Panc1 (cell line): Measurements from ENCODE around the gene ADAP2. TPM values are rescaled to one million over a fixed set of nuclear protein-coding genes. Genes with fewer than 3 reads are reported as not detected.
A peak's percentile ranks its signal among the peaks of the same experiment; 100 is the strongest.
"Not testable (repeated sequence)": the region's sequence is repeated elsewhere in the genome, so short reads cannot be mapped to it uniquely, and the experiment has no call there.

Source experiments
- ATAC-seq: fragments of 200-7000 bp; cut with Tn5 transposase; 2 replicates; pipeline ENCODE4 v1.9.1; 2020; ENCODE audit warnings: mild to moderate bottlenecking, moderate library complexity
- BruUV-seq: library from RNA; stranded (reverse); fragments of 400-500 nt; replicated peaks from 2 replicates; lab custom pipeline; 2021; lab: Mats Ljungman, UMichigan
- CTCF ChIA-PET: fragments of 300-600 bp; sonication (Branson Sonifier 250); formaldehyde crosslinking; loops from one replicate; lab custom pipeline; 2022; ENCODE audit warnings: antibody characterized with exemption; lab: Charles Lee
- POLR2A ChIA-PET: fragments of 300-600 bp; sonication (Branson Sonifier 250); formaldehyde crosslinking; loops from one replicate; lab custom pipeline; 2022; ENCODE audit warnings: antibody characterized with exemption; lab: Charles Lee
- DNase-seq: peaks from one replicate; pipeline ENCODE4 v3.0.0-alpha.2; 2010; ENCODE audit warnings: low read depth, low spot score
- H3K27ac ChIP-seq: 2 replicates; pipeline ENCODE4 v1.5.1; 2011; ENCODE audit warnings: mild to moderate bottlenecking, low read length, inconsistent platforms
- H3K27me3 ChIP-seq: fragments of 200-500 bp; sonication (Bioruptor generic); 2 replicates; pipeline ENCODE4 v1.6.0; 2014; ENCODE audit warnings: low read length, inconsistent platforms; ENCODE audit not compliant: control insufficient read depth, insufficient read depth
- H3K36me3 ChIP-seq: fragments of 200-500 bp; sonication (Bioruptor generic); 2 replicates; pipeline ENCODE4 v1.5.1; 2014; ENCODE audit warnings: inconsistent platforms, mild to moderate bottlenecking, low read length, moderate library complexity; ENCODE audit not compliant: control insufficient read depth, insufficient read depth
- H3K4me1 ChIP-seq: 2 replicates; pipeline ENCODE4 v1.5.1; 2011; ENCODE audit warnings: inconsistent platforms, mild to moderate bottlenecking, low read length, moderate library complexity; ENCODE audit not compliant: control insufficient read depth, insufficient read depth
- H3K4me3 ChIP-seq, 2 experiments: 2 replicates each; pipeline ENCODE4 v1.5.1; 2011 to 2012; ENCODE audit warnings: low read depth in 2 of 2, low read length in 2 of 2, mild to moderate bottlenecking in 2 of 2, inconsistent platforms in 1 of 2, moderate library complexity in 1 of 2
- H3K9me3 ChIP-seq: fragments of 200-500 bp; sonication (Bioruptor generic); 2 replicates; pipeline ENCODE4 v1.5.1; 2014; ENCODE audit warnings: low read depth, mild to moderate bottlenecking, inconsistent platforms, low read length, moderate library complexity; ENCODE audit not compliant: control insufficient read depth, insufficient read depth
- POLR2AphosphoS5 ChIP-seq: IDR thresholded peaks from 2 replicates; pipeline ENCODE4 v1.6.1; 2012; ENCODE audit warnings: mild to moderate bottlenecking, low read depth, low read length, moderate library complexity
- REST ChIP-seq, 2 experiments: IDR thresholded peaks; 2 replicates each; pipeline ENCODE4 v1.6.1; 2011 to 2012; ENCODE audit warnings: low read depth in 2 of 2, control low read depth in 1 of 2, low read length in 1 of 2, mild to moderate bottlenecking in 1 of 2, moderate library complexity in 1 of 2; ENCODE audit not compliant: insufficient read depth in 1 of 2
- SIN3A ChIP-seq: IDR thresholded peaks from 2 replicates; pipeline ENCODE4 v1.6.1; 2012; ENCODE audit warnings: low read depth, mild to moderate bottlenecking, low read length, moderate library complexity, borderline replicate concordance; ENCODE audit not compliant: insufficient read depth
- TCF7L2 ChIP-seq: IDR thresholded peaks from 2 replicates; pipeline ENCODE4 v1.6.1; 2011; ENCODE audit warnings: mild to moderate bottlenecking, low read depth, low read length, inconsistent platforms
- in situ Hi-C: cut with HindIII; loops from 2 replicates; pipeline ENCODE4 v1.10.0; 2016; ENCODE audit warnings: low sequenced_read_pairs, low pct_unique_long_range_greater_than_20kb
- intact Hi-C: fragments of 100-400 bp; cut with micrococcal nuclease; formaldehyde crosslinking; loops from one replicate; pipeline ENCODE4 v1.10.0; 2022; ENCODE audit not compliant: unreplicated experiment
- total RNA-seq: library from RNA; stranded (reverse); gene quantifications from one replicate; pipeline ENCODE4 v1.2.1, GENCODE V29; 2021; ENCODE audit not compliant: unreplicated experiment
- TF ChIP-seq, protein P1 (sequence below): fragments of 450-650 bp; IDR thresholded peaks from 2 replicates; pipeline ENCODE4 v1.5.1; 2017; ENCODE audit warnings: mild to moderate bottlenecking

Gene ADAP2
- total RNA-seq, 1 experiment from 2014 or later = 2.4 TPM

DNA sequence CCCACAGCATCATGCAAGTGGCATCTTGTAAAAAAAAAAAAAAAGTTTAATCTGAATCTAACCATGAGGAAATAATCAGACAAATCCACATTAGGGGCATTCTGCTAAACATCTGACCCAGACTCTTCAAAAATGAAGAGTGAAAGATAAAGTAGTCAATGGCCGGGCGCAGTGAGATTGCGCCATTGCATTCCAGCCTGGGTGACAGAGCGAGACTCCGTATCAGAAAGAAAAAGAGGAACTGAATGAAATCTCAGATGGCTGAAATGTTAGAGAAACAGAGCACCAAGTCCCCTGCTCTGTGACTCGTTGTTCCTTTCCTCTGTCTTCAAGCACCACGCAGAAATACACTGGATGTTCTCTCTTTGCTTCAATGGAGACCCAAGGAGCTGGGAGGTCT is 36.4 kb downstream of the ADAP2 start:
- no peaks in the 10 kb centered on the region for H3K9me3 ChIP-seq
- in situ Hi-C loops = no loop called here
- no peaks in the 10 kb centered on the region for H3K27me3 ChIP-seq
- ATAC-seq (no peak), DNase-seq (no peak)
- no TSS peak for BruUV-seq
- no peaks in the 10 kb centered on the region for H3K36me3 ChIP-seq
- ChIA-PET POLR2A (no interaction called here), CTCF (interaction anchor here (0.5 kb wide), 1 partner anchor 74 kb away, joined by 3 read pairs; no protein-coding TSS in a partner anchor)
- H3K4me1 ChIP-seq = no peaks in the 10 kb centered on the region
- H3K4me3 ChIP-seq = no peak overlapping the region
- H3K27ac ChIP-seq = no peak overlapping the region
- intact Hi-C loops = no loop called here
- TF ChIP-seq REST (IDR thresholded peaks at IDR 0.05; ENCODE audit: insufficient read depth in 1 of 2, low read depth in 2 of 2, low read length in 1 of 2) = no peak
- no peak for TF ChIP-seq POLR2AphosphoS5
- no peak for TF ChIP-seq TCF7L2
- TF ChIP-seq SIN3A = no peak
- TF ChIP-seq, protein P1, sequence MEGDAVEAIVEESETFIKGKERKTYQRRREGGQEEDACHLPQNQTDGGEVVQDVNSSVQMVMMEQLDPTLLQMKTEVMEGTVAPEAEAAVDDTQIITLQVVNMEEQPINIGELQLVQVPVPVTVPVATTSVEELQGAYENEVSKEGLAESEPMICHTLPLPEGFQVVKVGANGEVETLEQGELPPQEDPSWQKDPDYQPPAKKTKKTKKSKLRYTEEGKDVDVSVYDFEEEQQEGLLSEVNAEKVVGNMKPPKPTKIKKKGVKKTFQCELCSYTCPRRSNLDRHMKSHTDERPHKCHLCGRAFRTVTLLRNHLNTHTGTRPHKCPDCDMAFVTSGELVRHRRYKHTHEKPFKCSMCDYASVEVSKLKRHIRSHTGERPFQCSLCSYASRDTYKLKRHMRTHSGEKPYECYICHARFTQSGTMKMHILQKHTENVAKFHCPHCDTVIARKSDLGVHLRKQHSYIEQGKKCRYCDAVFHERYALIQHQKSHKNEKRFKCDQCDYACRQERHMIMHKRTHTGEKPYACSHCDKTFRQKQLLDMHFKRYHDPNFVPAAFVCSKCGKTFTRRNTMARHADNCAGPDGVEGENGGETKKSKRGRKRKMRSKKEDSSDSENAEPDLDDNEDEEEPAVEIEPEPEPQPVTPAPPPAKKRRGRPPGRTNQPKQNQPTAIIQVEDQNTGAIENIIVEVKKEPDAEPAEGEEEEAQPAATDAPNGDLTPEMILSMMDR = no peak

- POLR2A ChIA-PET = no interaction called here
- no peaks in the 10 kb centered on the region for H3K27me3 ChIP-seq
- BruUV-seq = no TSS peak
- TF ChIP-seq SIN3A (no peak), POLR2AphosphoS5 (no peak), TCF7L2 (no peak), REST (IDR thresholded peaks at IDR 0.05; ENCODE audit: insufficient read depth in 1 of 2, low read depth in 2 of 2, low read length in 1 of 2) (no peak)
- TF ChIP-seq, protein P1 = no peak
- no peak overlapping the region for H3K4me3 ChIP-seq
- no peak for DNase-seq
- no peaks in the 10 kb centered on the region for H3K36me3 ChIP-seq
- no peak overlapping the region for H3K27ac ChIP-seq
- in situ Hi-C loops = no loop called here
- no peaks in the 10 kb centered on the region for H3K9me3 ChIP-seq
- intact Hi-C loops = no loop called here
- CTCF ChIA-PET = no interaction called here
- 0 out of 2 replicates have a peak, but pooled peaks have one; percentile 19 for ATAC-seq
- no peaks in the 10 kb centered on the region for H3K4me1 ChIP-seq
Measured at GRCh38 chr17:30961209-30962188, 39.8 kb downstream of the ADAP2 start.

DNA sequence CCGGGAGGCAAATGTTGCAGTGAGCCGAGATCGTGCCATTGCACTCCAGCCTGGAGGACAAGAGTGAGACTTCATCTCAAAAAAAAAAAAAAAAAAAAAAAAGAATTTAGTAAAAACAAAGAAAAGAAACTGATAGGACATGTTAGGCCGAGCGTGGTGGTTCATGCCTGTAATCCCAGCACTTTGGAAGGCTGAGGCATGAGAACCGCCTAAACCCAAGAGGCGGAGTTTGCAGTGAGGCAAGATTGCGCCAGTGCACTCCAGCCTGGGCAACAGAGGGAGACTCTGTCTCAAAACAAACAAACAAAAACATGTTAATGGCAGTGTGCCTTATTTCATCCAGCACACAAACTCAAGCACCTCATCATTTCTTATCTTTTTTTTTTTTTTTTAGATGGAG is 42.6 kb downstream of the ADAP2 start:
- H3K9me3 ChIP-seq, H3K36me3 ChIP-seq, H3K27me3 ChIP-seq, H3K4me3 ChIP-seq, ATAC-seq, intact Hi-C loops, in situ Hi-C loops, CTCF ChIA-PET, H3K27ac ChIP-seq, H3K4me1 ChIP-seq, DNase-seq, POLR2A ChIA-PET, BruUV-seq: not testable (repeated sequence)
